22Rv1 (cell line): Measurements from ENCODE around the gene SNU13.

Source experiments
- H3K27ac ChIP-seq: fragments of 450-650 bp; 2 replicates; pipeline ENCODE4 v1.5.1; 2017
- ZFX ChIP-seq: fragments of 450-650 bp; IDR thresholded peaks from 2 replicates; pipeline ENCODE4 v1.6.1; 2017; ENCODE audit warnings: antibody characterized with exemption, borderline replicate concordance
- TF ChIP-seq, protein P1 (sequence below): fragments of 450-650 bp; IDR thresholded peaks from 2 replicates; pipeline ENCODE4 v1.5.1; 2017; ENCODE audit warnings: mild to moderate bottlenecking

Gene SNU13

DNA sequence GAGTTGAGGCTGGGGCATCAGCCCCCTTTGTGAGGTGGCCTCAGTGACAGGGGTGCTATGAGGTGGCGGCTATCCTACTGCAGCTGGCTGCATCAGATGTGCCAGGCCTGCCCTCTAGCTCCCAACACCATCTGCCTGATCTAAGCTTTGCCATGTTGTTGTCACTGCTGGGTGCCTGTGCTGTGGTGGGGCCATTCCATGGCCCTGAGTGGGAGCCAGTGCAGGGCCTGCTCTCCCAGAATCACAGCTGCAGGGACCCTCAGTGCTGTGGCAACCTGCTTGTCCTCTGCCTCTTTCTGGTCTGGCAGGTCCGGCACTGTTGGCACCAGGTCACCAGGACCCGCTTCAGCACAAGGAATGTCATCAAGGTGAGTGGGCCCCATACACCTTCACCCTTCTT, 1.8 kb upstream of the SNU13 start:
- no peak overlapping the region for H3K27ac ChIP-seq
- TF ChIP-seq, protein P1, sequence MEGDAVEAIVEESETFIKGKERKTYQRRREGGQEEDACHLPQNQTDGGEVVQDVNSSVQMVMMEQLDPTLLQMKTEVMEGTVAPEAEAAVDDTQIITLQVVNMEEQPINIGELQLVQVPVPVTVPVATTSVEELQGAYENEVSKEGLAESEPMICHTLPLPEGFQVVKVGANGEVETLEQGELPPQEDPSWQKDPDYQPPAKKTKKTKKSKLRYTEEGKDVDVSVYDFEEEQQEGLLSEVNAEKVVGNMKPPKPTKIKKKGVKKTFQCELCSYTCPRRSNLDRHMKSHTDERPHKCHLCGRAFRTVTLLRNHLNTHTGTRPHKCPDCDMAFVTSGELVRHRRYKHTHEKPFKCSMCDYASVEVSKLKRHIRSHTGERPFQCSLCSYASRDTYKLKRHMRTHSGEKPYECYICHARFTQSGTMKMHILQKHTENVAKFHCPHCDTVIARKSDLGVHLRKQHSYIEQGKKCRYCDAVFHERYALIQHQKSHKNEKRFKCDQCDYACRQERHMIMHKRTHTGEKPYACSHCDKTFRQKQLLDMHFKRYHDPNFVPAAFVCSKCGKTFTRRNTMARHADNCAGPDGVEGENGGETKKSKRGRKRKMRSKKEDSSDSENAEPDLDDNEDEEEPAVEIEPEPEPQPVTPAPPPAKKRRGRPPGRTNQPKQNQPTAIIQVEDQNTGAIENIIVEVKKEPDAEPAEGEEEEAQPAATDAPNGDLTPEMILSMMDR, result no peak

- no peak for TF ChIP-seq ZFX
- TF ChIP-seq, protein P1, result no peak
- H3K27ac ChIP-seq, result peak overlapping the region; percentile 91
Measured at GRCh38 chr22:41687901-41688364, 734 bp downstream of the SNU13 start.

- peak overlapping the region; percentile 91; the same call in 1 of the 2 replicates for H3K27ac ChIP-seq
Measured at GRCh38 chr22:41686890-41687289, 1.8 kb downstream of the SNU13 start.

GRCh38 chr22:41684194-41684593, 4.5 kb downstream of the SNU13 start:
- TF ChIP-seq ZFX, result no peak
- TF ChIP-seq, protein P1, result no peak
- H3K27ac ChIP-seq, result no peak overlapping the region

DNA sequence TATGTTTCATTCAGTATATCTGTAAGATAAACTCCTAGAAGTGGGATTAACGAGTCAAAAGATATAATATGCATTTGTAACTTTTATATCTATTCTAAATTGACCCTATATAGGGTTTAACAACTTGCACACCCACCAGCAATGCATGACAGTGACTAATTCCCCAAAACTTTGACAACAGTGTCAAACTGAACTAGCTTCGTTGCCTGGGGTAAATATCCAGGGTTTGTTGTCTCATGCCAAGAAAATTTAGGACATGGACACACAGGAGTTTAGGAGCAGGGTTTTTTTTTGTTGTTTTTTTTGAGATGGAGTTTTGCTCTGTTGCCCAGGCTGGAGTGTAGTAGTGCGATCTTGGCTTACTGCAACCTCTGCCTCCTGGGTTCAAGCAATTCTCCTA, 5.1 kb downstream of the SNU13 start:
- no peak for TF ChIP-seq ZFX
- TF ChIP-seq, protein P1, result no peak
- no peak overlapping the region for H3K27ac ChIP-seq

DNA sequence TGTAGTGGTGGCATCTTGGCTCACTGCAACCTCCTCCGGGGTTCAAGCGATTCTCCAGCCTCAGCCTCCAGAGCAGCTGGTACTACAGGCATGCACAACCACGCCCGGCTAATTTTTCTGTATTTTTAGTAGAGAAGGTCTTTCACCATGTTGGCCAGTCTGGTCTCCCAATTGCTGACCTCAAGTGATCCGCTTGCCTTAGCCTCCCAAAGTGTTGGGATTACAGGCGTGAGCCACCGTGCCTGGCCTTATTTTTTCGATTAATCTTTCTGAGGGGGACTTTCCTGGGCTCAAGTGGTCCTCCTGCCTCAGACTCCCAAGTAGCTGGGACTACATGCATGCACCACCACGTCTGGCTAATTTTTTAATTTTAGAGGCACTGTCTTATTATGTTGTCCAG, 5.6 kb downstream of the SNU13 start:
- H3K27ac ChIP-seq, result peak overlapping the region; percentile 77
- no peak for TF ChIP-seq ZFX
- TF ChIP-seq, protein P1, result no peak

DNA sequence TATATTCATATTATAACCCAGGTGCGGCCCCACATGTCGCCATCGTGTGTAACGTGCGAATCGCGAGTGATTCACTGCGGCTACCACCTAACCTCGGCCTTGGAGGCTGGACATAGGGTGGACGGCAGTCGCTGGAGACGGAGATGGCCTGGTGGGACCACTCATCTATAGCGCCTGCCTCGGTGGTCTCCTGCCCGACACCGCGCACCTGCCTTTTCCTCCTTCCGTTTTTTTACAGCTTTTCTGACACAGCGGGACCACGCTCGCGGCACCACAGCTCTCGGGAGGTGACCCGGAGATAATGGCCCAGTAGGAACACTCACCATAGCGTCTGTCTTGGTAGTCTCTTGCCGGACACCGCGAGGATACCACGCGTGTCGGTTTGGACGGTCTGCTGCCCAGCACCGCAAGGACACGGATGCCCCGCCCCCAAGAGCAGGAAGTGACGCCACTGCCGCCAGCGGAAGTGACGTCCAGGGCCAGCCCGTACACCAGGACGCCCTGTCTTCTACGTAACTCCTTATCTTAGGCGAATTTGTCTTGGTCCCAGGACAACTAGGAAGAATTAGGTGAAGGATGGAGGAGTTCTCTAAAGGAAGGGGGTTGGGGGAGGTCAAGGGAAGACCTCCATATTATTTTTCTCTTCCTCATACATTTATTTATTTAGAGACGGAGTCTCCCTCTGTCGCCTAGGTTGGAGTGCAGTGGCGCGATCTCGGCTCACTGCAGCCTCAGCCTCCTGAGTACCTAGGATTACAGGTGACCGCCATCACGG, 6.4 kb downstream of the SNU13 start:
- peak overlapping the region; percentile 77 for H3K27ac ChIP-seq
- TF ChIP-seq, protein P1, result no peak
- no peak for TF ChIP-seq ZFX

GRCh38 chr22:41681616-41682015, 7.1 kb downstream of the SNU13 start:
- H3K27ac ChIP-seq, result peak overlapping the region; percentile 77

More at GRCh38 chr22:41681616-41682015, 7.1 kb downstream of the SNU13 start:
- TF ChIP-seq ZFX, result no peak
- TF ChIP-seq, protein P1, result 0 out of 2 replicates have a peak, but pooled peaks have one; percentile 13
